Sciatic nerve (tissue), 2 donors: ENCODE results near the gene RXYLT1. TPM values are rescaled to one million over a fixed set of nuclear protein-coding genes. Genes with fewer than 3 reads are reported as not detected.

ENCODE experiments used
- ATAC-seq: fragments of 200-7000 bp; cut with Tn5 transposase; one replicate; pipeline ENCODE4 v1.9.1; 2020; ENCODE audit warnings: mild to moderate bottlenecking, moderate library complexity
- DNase-seq: peaks from one replicate; pipeline ENCODE4 v3.0.0-alpha.2; 2020; ENCODE audit warnings: low spot score
- intact Hi-C: fragments of 100-400 bp; cut with DNase I; formaldehyde crosslinking; loops from one replicate; pipeline ENCODE4 v1.14.2; 2022
- total RNA-seq: library from RNA; stranded (reverse); fragmentation: NEBNext Ultra II Directional; extraction: Animal tissue kit (Norgen Biotek cat#: 25700); gene quantifications from one replicate; pipeline ENCODE4 v1.2.1, GENCODE V29; 2021
- donor health status: DM: no; HTN: no; CAD: no.
- donor health status: DM: no; HTN: no; CAD: no.

The RXYLT1 gene
- total RNA-seq, 1 donor from 2014 or later: 18.5 TPM

DNA sequence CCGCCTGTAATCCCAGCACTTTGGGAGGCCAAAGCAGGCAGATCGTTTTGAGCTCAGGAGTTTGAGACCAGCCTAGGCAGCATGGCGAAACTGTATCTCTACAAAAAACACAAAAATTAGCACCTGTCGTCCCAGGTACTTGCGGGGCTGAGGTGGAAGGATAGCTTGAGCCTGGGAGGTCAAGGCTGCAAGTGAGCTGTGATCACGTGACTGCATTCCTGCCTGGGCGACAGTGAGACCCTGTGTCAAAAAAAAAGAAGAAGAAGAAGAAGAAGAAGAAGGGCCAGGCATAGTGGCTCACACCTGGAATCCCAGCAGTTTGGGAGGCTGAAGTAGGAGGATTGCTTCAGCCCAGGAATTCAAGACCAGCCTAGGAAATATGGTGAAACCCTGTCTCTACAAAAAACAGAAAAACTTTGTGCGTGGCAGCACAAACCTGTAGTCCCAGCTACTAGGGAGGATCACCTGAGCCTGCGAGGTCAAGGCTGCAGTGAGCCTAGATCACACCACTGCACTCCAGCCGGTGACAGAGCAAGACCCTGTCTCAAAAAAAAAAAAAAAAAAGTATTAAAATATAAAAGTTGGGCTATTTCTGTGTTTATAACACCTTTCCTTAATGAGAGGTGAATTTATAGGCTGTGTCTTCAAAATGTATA is 15.5 kb downstream of the RXYLT1 start:
- ATAC-seq (no peak), DNase-seq (no peak)
- intact Hi-C loops: no loop called here

GRCh38 chr12:63795944-63796343 is 16.2 kb downstream of the RXYLT1 start:
- ATAC-seq (no peak), DNase-seq (no peak)
- intact Hi-C loops: no loop called here

DNA sequence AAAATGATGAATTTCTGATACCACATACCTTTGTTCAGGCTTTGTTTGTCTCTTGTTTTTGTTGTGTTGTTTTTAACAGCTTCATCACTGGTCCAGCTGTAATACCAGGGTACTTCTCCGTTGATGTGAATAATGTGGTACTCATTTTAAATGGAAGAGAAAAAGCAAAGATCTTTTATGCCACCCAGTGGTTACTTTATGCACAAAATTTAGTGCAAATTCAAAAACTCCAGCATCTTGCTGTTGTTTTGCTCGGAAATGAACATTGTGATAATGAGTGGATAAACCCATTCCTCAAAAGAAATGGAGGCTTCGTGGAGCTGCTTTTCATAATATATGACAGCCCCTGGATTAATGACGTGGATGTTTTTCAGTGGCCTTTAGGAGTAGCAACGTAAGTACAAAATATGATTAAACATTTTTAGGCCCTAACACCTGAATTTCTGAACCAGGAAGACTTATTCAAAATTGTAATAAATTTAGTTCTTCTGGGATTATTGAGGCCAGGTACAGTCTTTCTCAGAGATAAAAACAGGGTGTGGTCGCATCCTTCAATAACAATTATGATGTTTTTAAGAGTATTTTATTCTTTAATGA is 22.4 kb downstream of the RXYLT1 start:
- DNase-seq: no peak
- intact Hi-C loops: no loop called here

DNA sequence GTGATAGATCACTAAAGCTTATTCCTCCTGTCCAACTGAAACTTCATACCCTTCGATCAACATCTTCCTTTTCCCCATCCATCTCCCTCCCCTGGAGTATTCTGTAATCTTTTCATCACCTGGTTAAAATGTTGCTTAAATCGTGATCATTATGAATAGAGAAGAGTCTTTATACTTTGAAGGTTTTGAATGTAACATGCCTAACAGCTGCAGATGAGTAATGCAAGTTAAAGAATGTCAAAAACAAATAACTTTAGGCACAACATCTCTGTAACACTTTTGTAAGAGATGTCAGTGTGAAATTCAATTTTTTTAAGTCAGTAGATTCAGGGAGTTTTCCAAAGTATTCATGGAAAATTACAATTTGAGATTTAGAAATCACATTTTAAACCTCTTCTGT is 25.0 kb downstream of the RXYLT1 start:
- DNase-seq (no peak), ATAC-seq (no peak)
- intact Hi-C loops: no loop called here

More for the DNA sequence above, 22.4 kb downstream of the RXYLT1 start:
- ATAC-seq: no peak

DNA sequence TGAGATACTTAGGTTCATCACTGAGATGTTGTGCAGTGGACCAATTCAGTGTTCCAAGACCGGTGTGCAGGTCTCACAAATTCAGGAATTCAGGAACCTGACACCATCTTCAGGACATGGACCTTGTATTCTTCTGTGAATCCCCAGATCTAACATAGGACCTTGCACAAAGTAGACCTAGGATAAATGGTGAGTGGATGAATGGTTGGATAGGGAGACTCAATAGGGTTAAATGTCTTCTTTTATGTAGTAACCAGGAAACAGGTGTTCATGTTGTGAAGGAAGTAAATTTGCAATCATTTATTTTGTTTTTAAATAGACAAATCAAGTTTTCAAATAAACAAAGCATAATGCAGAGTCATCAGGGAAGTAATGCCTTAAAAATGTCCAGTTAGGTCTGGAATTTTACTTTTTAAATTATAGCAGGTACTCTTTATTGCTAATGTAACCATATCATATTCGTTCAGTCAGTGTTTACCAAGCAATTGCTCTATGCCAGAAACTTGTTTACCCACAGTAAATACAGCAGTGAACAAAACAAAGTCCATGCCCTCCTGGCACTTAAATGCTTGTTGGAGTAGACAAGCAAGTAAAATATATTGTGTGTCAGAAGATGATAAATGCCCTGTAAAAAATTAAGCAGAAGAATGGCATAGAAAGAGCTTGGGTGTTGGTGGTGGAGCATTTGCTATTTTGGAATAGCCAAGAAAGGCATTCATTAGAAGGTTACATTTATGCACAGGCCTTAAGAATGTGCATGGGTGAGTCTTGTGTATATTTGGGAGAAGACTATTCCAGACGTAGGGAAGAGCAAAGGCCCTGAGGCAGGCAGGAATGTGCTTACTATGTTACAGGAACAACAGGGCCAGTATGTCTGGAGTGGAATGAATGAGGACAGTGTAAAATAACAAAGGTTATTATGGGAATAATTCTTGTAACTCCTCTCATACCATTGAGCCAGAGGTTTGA is 26.3 kb downstream of the RXYLT1 start:
- intact Hi-C loops: no loop called here
- ATAC-seq (no peak), DNase-seq (no peak)

GRCh38 chr12:63808631-63809030 is 28.9 kb downstream of the RXYLT1 start:
- ATAC-seq (no peak), DNase-seq (no peak)
- intact Hi-C loops: no loop called here

DNA sequence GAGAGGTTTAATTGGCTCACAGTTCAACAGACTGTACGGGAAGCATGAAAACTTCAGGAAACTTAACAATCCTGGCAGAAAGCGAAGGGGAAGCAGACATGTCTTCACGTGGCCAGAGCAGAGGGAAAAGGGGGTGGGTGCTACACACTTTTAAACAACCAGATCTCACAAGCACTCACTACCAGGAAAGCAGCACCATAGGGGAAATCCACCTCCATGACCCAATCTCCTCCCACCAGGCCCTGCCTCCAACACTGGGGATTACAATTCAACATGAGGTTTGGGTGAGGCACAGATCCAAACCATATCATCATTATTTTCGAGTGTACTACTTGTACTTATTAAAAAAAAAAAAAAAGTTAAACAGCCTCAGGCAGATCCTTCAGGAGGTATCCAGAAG is 29.9 kb downstream of the RXYLT1 start:
- intact Hi-C loops: no loop called here
- DNase-seq (no peak), ATAC-seq (no peak)

DNA sequence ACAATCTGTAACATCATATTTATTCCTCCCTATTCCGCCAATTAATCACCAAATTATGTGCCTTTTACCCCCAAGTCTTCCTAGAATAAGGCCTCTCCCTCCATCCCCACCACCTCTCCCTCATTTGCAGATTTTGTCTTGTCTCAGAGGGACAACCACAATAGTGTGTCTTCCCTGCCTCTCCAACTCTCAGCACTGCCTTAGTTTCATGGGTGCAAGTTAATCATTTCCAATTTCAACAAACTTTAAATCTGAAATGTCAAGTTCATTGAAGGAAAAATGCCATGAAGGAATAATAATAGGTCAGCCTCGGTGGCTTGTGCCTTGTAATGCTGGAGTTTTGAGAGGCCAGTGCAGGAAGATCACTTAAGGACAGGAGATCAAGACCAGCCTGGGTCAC is 31.6 kb downstream of the RXYLT1 start:
- no peak for ATAC-seq
- intact Hi-C loops: no loop called here
- no peak for DNase-seq

DNA sequence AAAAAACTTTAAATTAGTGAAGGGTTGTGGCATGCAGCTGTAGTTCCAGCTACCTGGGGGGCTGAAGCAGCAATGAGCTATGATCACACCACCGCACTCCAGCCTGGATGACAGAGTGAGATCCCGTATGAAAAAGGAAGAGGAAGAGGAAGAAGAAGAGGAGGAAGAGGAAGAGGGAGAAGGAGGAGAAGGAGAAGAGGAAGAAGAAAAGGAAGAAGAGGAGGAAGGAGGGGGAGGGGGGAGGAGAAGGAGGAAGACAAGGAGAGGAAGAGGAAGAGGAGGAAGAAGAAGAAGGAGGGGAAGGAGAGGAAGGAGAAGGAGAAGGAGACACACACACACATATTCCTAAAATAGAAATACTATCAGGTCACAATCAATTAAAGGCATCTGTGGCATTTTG is 32.0 kb downstream of the RXYLT1 start:
- DNase-seq (no peak), ATAC-seq (no peak)
- intact Hi-C loops: no loop called here

- DNase-seq (no peak), ATAC-seq (no peak)
- intact Hi-C loops: no loop called here
These were observed 34.5 kb downstream of the RXYLT1 start for GRCh38 chr12:63814146-63814772.

DNA sequence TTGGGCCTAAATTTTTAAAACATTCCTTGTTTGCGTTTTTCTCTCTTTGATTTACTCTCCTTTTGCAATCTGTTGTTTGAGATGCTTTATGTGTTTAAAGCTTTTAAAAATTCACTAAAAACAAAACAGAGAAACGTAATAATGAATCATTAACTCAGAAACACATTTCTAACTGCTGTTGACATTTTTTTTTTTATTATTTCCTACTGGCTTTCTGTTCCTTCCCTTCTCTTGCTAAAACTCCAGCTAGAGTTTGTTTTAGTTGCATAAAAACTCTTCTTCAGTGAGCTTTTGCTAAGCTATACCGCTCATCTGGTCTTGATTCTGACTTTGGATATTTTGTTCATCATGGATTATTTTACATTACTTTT is 35.8 kb downstream of the RXYLT1 start:
- DNase-seq (no peak), ATAC-seq (no peak)
- intact Hi-C loops: no loop called here

DNA sequence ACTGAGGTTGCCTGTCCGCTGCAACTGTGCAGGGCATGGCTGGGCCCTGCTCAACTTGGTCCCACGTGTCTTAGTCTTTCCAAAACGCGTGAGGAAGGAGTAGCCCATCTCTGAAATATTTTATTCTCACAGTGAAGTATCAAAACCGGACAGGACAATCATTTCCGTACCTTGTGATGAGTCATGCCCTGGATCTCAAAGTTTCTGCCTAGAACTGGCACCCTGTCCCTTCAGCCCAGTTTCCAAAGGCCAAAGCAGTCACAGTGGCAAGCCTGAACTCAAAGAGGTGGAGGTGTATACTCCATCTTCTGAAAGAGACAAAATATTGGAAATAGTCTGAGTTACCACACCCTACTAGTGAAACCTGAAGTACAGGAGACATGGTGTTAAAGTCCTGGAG is 36.3 kb downstream of the RXYLT1 start:
- intact Hi-C loops: no loop called here
- DNase-seq (no peak), ATAC-seq (no peak)

- ATAC-seq (no peak), DNase-seq (no peak)
- intact Hi-C loops: no loop called here
These were observed 40.7 kb downstream of the RXYLT1 start for GRCh38 chr12:63820427-63820826.

GRCh38 chr12:63821781-63822251 is 42.1 kb downstream of the RXYLT1 start:
- intact Hi-C loops: no loop called here
- peak; percentile 74 for ATAC-seq
- DNase-seq: peak; percentile 63

DNA sequence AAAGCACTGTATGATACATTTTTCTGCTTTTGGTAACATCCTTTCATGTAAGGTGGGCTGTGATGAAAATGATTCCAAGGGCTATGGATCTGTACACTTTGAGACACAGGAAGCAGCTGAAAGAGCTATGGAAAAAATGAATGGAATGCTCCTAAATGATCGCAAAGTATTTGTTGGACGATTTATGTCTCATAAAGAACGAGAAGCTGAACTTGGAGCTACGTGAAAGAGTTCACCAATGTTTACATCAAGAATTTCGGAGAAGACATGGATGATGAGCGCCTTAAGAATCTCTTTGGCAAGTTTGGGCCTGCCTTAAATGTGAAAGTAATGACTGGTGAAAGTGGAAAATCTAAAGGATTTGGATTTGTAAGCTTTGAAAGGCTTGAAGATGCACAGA is 42.6 kb downstream of the RXYLT1 start:
- intact Hi-C loops: no loop called here
- DNase-seq: no peak
- no peak for ATAC-seq

DNA sequence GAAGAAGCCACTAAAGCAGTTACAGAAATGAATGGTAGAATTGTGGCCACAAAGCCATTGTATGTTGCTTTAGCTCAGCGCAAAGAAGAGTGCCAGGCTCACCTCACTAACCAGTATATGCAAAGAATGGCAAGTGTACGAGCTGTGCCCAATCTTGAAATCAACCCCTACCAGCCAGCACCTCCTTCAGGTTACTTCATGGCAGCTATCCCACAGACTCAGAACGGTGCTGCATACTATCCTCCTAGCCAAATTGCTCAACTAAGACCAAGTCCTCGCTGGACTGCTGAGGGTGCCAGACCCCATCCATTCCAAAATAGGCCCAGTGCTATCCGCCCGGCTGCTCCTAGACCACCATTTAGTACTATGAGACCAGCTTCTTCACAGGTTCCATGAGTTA is 43.3 kb downstream of the RXYLT1 start:
- ATAC-seq (no peak), DNase-seq (no peak)
- intact Hi-C loops: no loop called here

GRCh38 chr12:63826006-63826585 is 46.4 kb downstream of the RXYLT1 start:
- ATAC-seq (peak; percentile 81), DNase-seq (no peak)
- intact Hi-C loops: no loop called here

DNA sequence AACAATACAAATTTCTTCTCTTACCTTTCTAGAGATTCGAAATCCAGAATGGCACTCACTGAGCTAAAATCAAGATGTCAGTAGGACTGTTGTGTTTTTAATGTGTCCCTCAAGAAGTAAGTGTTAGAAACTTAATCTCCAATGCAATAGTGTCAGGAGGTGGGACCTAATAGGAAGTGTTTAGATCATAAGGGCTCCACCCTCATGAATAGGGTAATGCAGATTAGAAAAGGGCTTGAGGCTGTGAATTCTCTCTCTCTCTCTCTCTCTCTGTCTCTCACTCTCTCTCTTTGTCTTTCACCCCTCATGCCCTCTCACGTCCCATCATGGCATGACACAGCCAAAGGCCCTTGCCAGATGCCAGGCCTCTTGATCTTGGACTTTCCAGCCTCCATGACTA is 49.2 kb downstream of the RXYLT1 start:
- no peak for ATAC-seq
- intact Hi-C loops: no loop called here
- no peak for DNase-seq

DNA sequence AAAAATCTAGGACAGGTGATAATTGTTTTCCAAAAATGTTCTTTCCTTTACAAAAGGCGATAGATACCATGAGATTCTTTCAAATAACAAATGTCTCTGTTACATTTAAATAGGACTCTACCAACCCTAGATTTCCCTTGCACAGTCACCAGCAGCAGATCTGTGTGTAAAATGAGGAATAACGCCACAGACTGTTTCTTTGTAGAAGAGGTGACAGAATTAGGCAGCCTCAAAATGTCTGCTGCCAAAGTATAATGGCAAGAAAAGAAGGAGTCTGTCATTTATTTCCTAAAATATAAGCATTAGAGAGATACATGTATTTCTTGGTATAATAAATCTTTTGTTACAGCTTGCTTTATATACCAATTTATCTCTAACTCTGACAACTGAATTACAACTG is 56.3 kb downstream of the RXYLT1 start:
- intact Hi-C loops: loop anchor here (5.0 kb wide), 1 partner anchor 346 kb away; no protein-coding TSS in a partner anchor
- no peak for ATAC-seq
- DNase-seq: no peak
